Measurements from ENCODE around the gene ADNP2. TPM values are rescaled to one million over a fixed set of nuclear protein-coding genes. Genes with fewer than 3 reads are reported as not detected.

Gene ADNP2, protein sequence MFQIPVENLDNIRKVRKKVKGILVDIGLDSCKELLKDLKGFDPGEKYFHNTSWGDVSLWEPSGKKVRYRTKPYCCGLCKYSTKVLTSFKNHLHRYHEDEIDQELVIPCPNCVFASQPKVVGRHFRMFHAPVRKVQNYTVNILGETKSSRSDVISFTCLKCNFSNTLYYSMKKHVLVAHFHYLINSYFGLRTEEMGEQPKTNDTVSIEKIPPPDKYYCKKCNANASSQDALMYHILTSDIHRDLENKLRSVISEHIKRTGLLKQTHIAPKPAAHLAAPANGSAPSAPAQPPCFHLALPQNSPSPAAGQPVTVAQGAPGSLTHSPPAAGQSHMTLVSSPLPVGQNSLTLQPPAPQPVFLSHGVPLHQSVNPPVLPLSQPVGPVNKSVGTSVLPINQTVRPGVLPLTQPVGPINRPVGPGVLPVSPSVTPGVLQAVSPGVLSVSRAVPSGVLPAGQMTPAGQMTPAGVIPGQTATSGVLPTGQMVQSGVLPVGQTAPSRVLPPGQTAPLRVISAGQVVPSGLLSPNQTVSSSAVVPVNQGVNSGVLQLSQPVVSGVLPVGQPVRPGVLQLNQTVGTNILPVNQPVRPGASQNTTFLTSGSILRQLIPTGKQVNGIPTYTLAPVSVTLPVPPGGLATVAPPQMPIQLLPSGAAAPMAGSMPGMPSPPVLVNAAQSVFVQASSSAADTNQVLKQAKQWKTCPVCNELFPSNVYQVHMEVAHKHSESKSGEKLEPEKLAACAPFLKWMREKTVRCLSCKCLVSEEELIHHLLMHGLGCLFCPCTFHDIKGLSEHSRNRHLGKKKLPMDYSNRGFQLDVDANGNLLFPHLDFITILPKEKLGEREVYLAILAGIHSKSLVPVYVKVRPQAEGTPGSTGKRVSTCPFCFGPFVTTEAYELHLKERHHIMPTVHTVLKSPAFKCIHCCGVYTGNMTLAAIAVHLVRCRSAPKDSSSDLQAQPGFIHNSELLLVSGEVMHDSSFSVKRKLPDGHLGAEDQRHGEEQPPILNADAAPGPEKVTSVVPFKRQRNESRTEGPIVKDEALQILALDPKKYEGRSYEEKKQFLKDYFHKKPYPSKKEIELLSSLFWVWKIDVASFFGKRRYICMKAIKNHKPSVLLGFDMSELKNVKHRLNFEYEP
- total RNA-seq (2014; rRNA removed) (23.2 and 25.2 TPM in 2 replicates), Bru-seq, nascent RNA (percentile 87 among the genes with signal in this experiment), BruChase-seq, experiment 1, labeled RNA remaining after a 6-hour chase (percentile 90 among the genes with signal in this experiment), BruChase-seq, experiment 2, labeled RNA remaining after a 2-hour chase (percentile 94 among the genes with signal in this experiment)
- long read RNA-seq, full-length matches to known transcripts = 11 of 49 reads
- long read RNA-seq, partial matches to known transcripts = 1 of 49 reads
- long read RNA-seq, other reads (novel, unspliced or antisense) = 37 of 49 reads

GRCh38 chr18:80108739-80109675 is at the start of gene ADNP2:
Gene ADNP2 (plus strand): TSS chr18:80109262. CDS start chr18:80117543, 8,281 bp downstream.
- BruUV-seq (replicated peaks) = no TSS peak

DNA sequence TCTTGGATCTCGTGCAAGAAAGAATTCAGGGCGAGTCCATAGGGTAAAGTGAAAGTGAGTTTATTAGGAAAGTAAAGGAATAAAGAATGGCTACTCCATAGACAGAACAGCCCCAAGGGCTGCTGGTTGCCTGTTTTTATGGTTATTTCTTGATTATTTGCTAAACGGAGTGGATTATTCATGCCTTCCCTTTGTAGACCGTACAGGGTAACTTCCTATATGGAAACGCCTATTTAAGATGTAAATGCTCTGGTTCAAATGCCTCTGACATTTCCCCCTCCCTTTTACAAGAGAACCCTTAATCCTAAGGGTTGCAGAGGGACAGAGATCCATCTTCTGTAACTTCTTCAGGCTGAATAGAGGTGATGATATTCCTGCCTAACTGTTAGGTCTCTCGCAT is 49.1 kb upstream of the ADNP2 start:
- ChIA-PET CTCF (no interaction called here), POLR2A (ENCODE audit: unreplicated experiment) (no interaction called here)
- no peak for ATAC-seq
- no peaks in the 10 kb centered on the region for H3K27me3 ChIP-seq (ENCODE audit: low read length)
- no peaks in the 10 kb centered on the region for H3F3A ChIP-seq (ENCODE audit: low read length, unreplicated experiment)
- 0 out of 2 replicates have a peak, but pooled peaks cover 3% of the 10 kb centered on the region for H3K9me3 ChIP-seq (ENCODE audit: low read length)
- no peaks in the 10 kb centered on the region for H4K20me1 ChIP-seq (ENCODE audit: low read length)
- no peaks in the 10 kb centered on the region for H3K9me2 ChIP-seq (replicated peaks; ENCODE audit: low read length)
- no peak overlapping the region for H3K4me3 ChIP-seq (ENCODE audit: low read length)
- H3K4me1 ChIP-seq (ENCODE audit: insufficient read depth, low read length) = no peaks in the 10 kb centered on the region
- TF ChIP-seq EZH2phosphoT487 (IDR thresholded peaks at IDR 0.05; ENCODE audit: borderline replicate concordance, low read length) (no peak), EZH2 (IDR thresholded peaks at IDR 0.05; ENCODE audit: low read length, unreplicated experiment) (no peak)
- TF ChIP-seq, protein P1, sequence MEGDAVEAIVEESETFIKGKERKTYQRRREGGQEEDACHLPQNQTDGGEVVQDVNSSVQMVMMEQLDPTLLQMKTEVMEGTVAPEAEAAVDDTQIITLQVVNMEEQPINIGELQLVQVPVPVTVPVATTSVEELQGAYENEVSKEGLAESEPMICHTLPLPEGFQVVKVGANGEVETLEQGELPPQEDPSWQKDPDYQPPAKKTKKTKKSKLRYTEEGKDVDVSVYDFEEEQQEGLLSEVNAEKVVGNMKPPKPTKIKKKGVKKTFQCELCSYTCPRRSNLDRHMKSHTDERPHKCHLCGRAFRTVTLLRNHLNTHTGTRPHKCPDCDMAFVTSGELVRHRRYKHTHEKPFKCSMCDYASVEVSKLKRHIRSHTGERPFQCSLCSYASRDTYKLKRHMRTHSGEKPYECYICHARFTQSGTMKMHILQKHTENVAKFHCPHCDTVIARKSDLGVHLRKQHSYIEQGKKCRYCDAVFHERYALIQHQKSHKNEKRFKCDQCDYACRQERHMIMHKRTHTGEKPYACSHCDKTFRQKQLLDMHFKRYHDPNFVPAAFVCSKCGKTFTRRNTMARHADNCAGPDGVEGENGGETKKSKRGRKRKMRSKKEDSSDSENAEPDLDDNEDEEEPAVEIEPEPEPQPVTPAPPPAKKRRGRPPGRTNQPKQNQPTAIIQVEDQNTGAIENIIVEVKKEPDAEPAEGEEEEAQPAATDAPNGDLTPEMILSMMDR (conservative IDR thresholded peaks at IDR 0.05; ENCODE audit: low read depth, low read length) = no peak
- intact Hi-C loops (cut with micrococcal nuclease) = no loop called here
- H3K27ac ChIP-seq (ENCODE audit: low read length) = no peak overlapping the region
- no peak overlapping the region for H3K9ac ChIP-seq (ENCODE audit: low read length)
- H2AFZ ChIP-seq (ENCODE audit: low read length) = no peak overlapping the region
- no peak overlapping the region for H3K4me2 ChIP-seq (ENCODE audit: low read length)
- peaks cover 6% of the 10 kb centered on the region; the same call in 1 of the 2 replicates for H3K36me3 ChIP-seq (ENCODE audit: low read depth, low read length)
- H3K79me2 ChIP-seq (ENCODE audit: low read length) = no peaks in the 10 kb centered on the region
- DNase-seq = no peak
- no TSS peak for BruUV-seq (replicated peaks)

More at GRCh38 chr18:80108739-80109675, at the start of gene ADNP2:
- Histone ChIP-seq H3K27me3 (ENCODE audit: low read length) (no peaks in the 10 kb centered on the region), H3K4me1 (ENCODE audit: insufficient read depth, low read length) (peaks cover 10% of the 10 kb centered on the region; the same call in 1 of the 2 replicates), H3K4me3 (ENCODE audit: low read length) (peak within 1 kb of the TSS; percentile 87), H3K9me2 (replicated peaks; ENCODE audit: low read length) (no peaks in the 10 kb centered on the region), H4K20me1 (ENCODE audit: low read length) (peaks cover 36% of the 10 kb centered on the region), H3K79me2 (ENCODE audit: low read length) (peaks cover 45% of the 10 kb centered on the region), H3K27ac (ENCODE audit: low read length) (peak within 1 kb of the TSS; percentile 77), H3F3A (ENCODE audit: low read length, unreplicated experiment) (no peaks in the 10 kb centered on the region), H3K36me3 (ENCODE audit: low read depth, low read length) (peaks cover 9% of the 10 kb centered on the region), H3K4me2 (ENCODE audit: low read length) (peak within 1 kb of the TSS; percentile 82), H3K9ac (ENCODE audit: low read length) (peak within 1 kb of the TSS; percentile 85), H3K9me3 (ENCODE audit: low read length) (no peaks in the 10 kb centered on the region), H2AFZ (ENCODE audit: low read length) (peak within 1 kb of the TSS; percentile 87)
- TF ChIP-seq, protein P1 (conservative IDR thresholded peaks at IDR 0.05; ENCODE audit: low read depth, low read length) = no peak
- no peak for TF ChIP-seq EZH2 (IDR thresholded peaks at IDR 0.05; ENCODE audit: low read length, unreplicated experiment)
- TF ChIP-seq EZH2phosphoT487 (IDR thresholded peaks at IDR 0.05; ENCODE audit: borderline replicate concordance, low read length) = no peak
- intact Hi-C loops (cut with micrococcal nuclease) = loop anchor here (2.0 kb wide), 1 partner anchor 76 kb away; no protein-coding TSS in a partner anchor
- CTCF ChIA-PET = no interaction called here
- DNase-seq (peak; percentile 97), ATAC-seq (peak; percentile 83)
- POLR2A ChIA-PET (ENCODE audit: unreplicated experiment) = interaction anchor here (0.5 kb wide), 1 partner anchor 16 kb away, joined by 3 read pairs; no protein-coding TSS in a partner anchor
